OCI-LY3 (cell line): Measurements from ENCODE around the gene OR1J1.

Experiments used
- CTCF ChIP-seq: fragments of 200-600, 300-600 bp; sonication (generic); IDR thresholded peaks from 2 replicates; pipeline ENCODE4 v1.5.1; 2014; ENCODE audit warnings: antibody characterized with exemption, low read length, low read depth
- EZH2phosphoT487 ChIP-seq: fragments of 200-600 bp; shearing (Covaris generic); IDR thresholded peaks from 2 replicates; pipeline ENCODE4 v1.6.1; 2018; ENCODE audit warnings: antibody characterized with exemption, mixed run types, low read depth

DNA sequence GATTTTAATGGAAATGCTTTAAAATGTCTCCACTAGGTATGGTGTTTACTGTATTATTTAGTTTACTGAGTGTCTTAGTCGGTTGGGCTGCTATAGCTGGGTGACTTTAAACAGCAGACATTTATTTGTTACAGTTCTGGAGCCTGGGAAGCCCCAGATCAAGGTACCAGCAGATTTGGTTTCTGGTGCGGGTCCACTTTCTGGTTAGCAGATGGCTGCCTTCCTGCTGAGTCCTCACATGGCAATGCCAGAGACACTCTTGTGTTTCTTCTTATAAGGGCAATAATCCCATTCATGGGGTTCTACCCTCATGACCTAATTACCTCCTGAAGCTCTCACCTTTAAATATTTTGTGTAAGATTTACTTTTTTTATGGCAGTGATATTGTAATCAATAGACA lies 40.5 kb upstream of the OR1J1 start:
- no peak for TF ChIP-seq CTCF
- no peak for TF ChIP-seq EZH2phosphoT487
